Keratinocyte (primary cell): ENCODE results near the gene KLK15. TPM values are rescaled to one million over a fixed set of nuclear protein-coding genes. Genes with fewer than 3 reads are reported as not detected.

Experiments used
- DNase-seq: peaks from one replicate; pipeline ENCODE4 v3.0.0-alpha.2; 2011; ENCODE audit warnings: low read depth, missing footprints, low spot score
- FAIRE-seq: peaks from 2 replicates; lab custom pipeline; 2011; peaks lifted over from hg19 to GRCh38; lab: Jason Lieb, UNC
- H2AFZ ChIP-seq: 2 replicates; pipeline ENCODE4 v1.6.0; 2012; ENCODE audit warnings: low read length, control low read depth, inconsistent platforms; ENCODE audit not compliant: control insufficient read depth
- H3K27ac ChIP-seq: 2 replicates; pipeline ENCODE4 v1.5.1; 2011; ENCODE audit warnings: low read length; ENCODE audit not compliant: control insufficient read depth, insufficient read depth
- H3K27me3 ChIP-seq: 3 replicates; pipeline ENCODE4 v1.6.0; 2011; ENCODE audit warnings: low read length; ENCODE audit not compliant: control insufficient read depth, insufficient read depth; ENCODE audit errors: extremely low read depth
- H3K36me3 ChIP-seq, 2 experiments: 2 replicates in 1 of 2; 3 replicates in 1 of 2; pipeline ENCODE4 v1.5.1; 2011; ENCODE audit warnings: low read length in 2 of 2, mild to moderate bottlenecking in 1 of 2; ENCODE audit not compliant: control insufficient read depth in 2 of 2, insufficient read depth in 2 of 2; ENCODE audit errors: extremely low read depth in 1 of 2
- H3K4me1 ChIP-seq: 3 replicates; pipeline ENCODE4 v1.5.1; 2011; ENCODE audit warnings: low read length; ENCODE audit not compliant: control insufficient read depth, insufficient read depth; ENCODE audit errors: extremely low read depth
- H3K4me2 ChIP-seq: 3 replicates; pipeline ENCODE4 v1.6.0; 2011; ENCODE audit warnings: low read depth, low read length; ENCODE audit not compliant: control insufficient read depth, insufficient read depth; ENCODE audit errors: extremely low read depth
- H3K4me3 ChIP-seq, 3 experiments: fragments of 200-600 bp in 1 of 3; sonication (generic) in 1 of 3; 2 replicates in 2 of 3; 3 replicates in 1 of 3; pipeline ENCODE4 v1.5.1; 2011 to 2016; ENCODE audit warnings: low read length in 3 of 3, mild to moderate bottlenecking in 3 of 3, control low read depth in 2 of 3, inconsistent platforms in 1 of 3, low read depth in 1 of 3, mixed read lengths in 1 of 3, mixed run types in 1 of 3, moderate library complexity in 1 of 3; ENCODE audit not compliant: control insufficient read depth in 2 of 3, insufficient read depth in 2 of 3; ENCODE audit errors: extremely low read depth in 1 of 3
- H3K79me2 ChIP-seq: 2 replicates; pipeline ENCODE4 v1.6.0; 2012; ENCODE audit warnings: low read length; ENCODE audit not compliant: control insufficient read depth, insufficient read depth
- H3K9ac ChIP-seq: 3 replicates; pipeline ENCODE4 v1.6.0; 2011; ENCODE audit warnings: low read length; ENCODE audit not compliant: control insufficient read depth, insufficient read depth; ENCODE audit errors: extremely low read depth
- H3K9me1 ChIP-seq: 3 replicates; pipeline ENCODE4 v1.6.0; 2011; ENCODE audit warnings: low read length; ENCODE audit not compliant: control insufficient read depth, insufficient read depth; ENCODE audit errors: extremely low read depth
- H3K9me3 ChIP-seq: 2 replicates; pipeline ENCODE4 v1.5.1; 2012; ENCODE audit warnings: low read depth, low read length; ENCODE audit not compliant: control insufficient read depth
- H4K20me1 ChIP-seq: 3 replicates; pipeline ENCODE4 v1.6.0; 2011; ENCODE audit warnings: low read length; ENCODE audit not compliant: control insufficient read depth, insufficient read depth; ENCODE audit errors: extremely low read depth
- CTCF ChIP-seq, 3 experiments: IDR thresholded peaks in 1 of 3; conservative IDR thresholded peaks in 1 of 3; optimal IDR thresholded peaks in 1 of 3; 2 replicates in 2 of 3; 3 replicates in 1 of 3; pipeline versions ENCODE3 to v1.5.1; 2011; ENCODE audit warnings: low read length in 3 of 3, mild to moderate bottlenecking in 3 of 3, moderate library complexity in 2 of 3, control low read depth in 1 of 3, inconsistent platforms in 1 of 3; ENCODE audit not compliant: insufficient read depth in 2 of 3; ENCODE audit errors: extremely low read depth in 1 of 3
- EZH2 ChIP-seq: IDR thresholded peaks from one replicate; pipeline ENCODE4 v1.6.1; 2012; ENCODE audit warnings: inconsistent platforms, mild to moderate bottlenecking, low read length, moderate library complexity
- dilution Hi-C: fragments of 300-500 bp; cut with MboI; formaldehyde crosslinking; loops from one replicate; pipeline ENCODE4 v1.7.0; 2020; ENCODE audit warnings: low sequenced_read_pairs; ENCODE audit not compliant: extremely low pct_ligation_motif_present
- polyA plus RNA-seq, 5 experiments: library from polyadenylated mRNA; depleted of rRNA in 3 of 5; stranded (reverse) in 3 of 5; stranded (forward) in 1 of 5; unstranded in 1 of 5; fragments of >200 nt; gene quantifications; 1 replicate in 1 of 5; 2 replicates in 3 of 5; 3 replicates in 1 of 5; pipeline versions ENCODE4 v1.2.1 to v1.2.3, GENCODE V29; 2011 to 2012; ENCODE audit warnings: missing spikeins in 2 of 5, low read depth in 1 of 5, low replicate concordance in 1 of 5

The KLK15 gene
- polyA plus RNA-seq, 1 donor (not counting 4 experiments of a cell fraction or from before 2014, with no cell fraction given), result not detected

DNA sequence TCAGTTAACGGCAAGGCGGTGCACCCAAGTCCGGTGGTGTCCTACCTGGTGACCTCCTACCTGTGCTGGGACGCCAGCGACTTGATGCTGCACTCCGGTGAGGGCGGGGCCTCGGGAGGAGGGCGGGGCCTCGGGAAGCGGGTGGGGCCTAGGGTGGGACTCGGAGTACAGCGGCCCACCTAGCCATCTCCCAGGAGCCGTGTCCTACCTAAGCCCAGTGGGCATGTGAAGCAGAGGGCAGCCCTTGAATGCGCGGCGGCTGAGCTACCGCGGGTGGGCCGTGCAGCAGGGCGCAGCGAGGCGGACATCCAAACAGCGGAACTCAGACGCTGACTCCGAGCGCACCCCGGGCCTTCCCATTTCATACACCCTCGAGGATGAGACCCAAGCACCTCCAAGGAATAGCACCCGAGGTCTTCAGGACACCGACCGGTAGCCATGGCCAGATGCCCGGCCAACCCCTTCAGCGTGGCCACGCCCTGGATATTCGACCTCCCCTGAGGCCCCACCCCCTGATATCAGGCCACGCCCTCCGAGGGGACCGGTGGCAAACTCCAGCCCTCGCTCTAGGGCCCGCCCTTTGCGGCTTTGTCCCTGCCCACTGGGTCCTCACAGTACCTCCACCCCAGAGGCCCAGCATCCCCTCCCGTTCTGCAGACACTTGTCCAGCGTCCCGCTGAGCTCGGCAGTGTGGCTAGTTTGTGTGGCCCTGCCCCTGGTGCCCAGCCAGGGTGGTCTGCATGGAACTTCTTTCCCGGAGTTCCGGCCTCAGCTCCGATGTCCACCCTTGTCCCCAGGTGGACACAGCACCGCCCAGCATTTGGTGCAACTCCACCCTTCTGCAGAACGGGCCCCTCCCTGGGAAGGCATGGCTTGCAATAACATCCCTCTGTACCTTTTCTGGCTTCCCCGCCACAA lies 15.2 kb downstream of the KLK15 start:
- FAIRE-seq, result peak; percentile 32
- dilution Hi-C loops, result no loop called here
- Histone ChIP-seq H3K4me2 (peak overlapping the region; percentile 69), H3K4me3 (peak overlapping the region; percentile 43 to 58 (median 46)), H3K27ac (no peak overlapping the region), H3K4me1 (peaks cover 6% of the 10 kb centered on the region), H3K9me3 (no peaks in the 10 kb centered on the region), H4K20me1 (no peaks in the 10 kb centered on the region), H3K9ac (no peak overlapping the region), H3K36me3 (no peaks in the 10 kb centered on the region), H2AFZ (peak overlapping the region; percentile 85), H3K9me1 (no peaks in the 10 kb centered on the region), H3K79me2 (no peaks in the 10 kb centered on the region), H3K27me3 (peaks cover 33% of the 10 kb centered on the region)
- TF ChIP-seq CTCF (optimal IDR thresholded peaks at IDR 0.05 in 1 of 3, IDR thresholded peaks at IDR 0.05 in 1 of 3, conservative IDR thresholded peaks at IDR 0.05 in 1 of 3; ENCODE audit: extremely low read depth in 1 of 3, insufficient read depth in 2 of 3, low read length in 3 of 3), result no peak
- no peak for TF ChIP-seq EZH2
- DNase-seq, result no peak

- Histone ChIP-seq H3K27ac (no peak overlapping the region), H3K4me2 (no peak overlapping the region), H3K27me3 (peaks cover 13% of the 10 kb centered on the region), H3K9me1 (no peaks in the 10 kb centered on the region), H3K4me3 (no peak overlapping the region), H3K9ac (no peak overlapping the region), H4K20me1 (no peaks in the 10 kb centered on the region), H3K36me3 (no peaks in the 10 kb centered on the region), H3K9me3 (no peaks in the 10 kb centered on the region), H3K79me2 (no peaks in the 10 kb centered on the region), H2AFZ (no peak overlapping the region), H3K4me1 (peaks cover 6% of the 10 kb centered on the region)
- DNase-seq, result no peak
- TF ChIP-seq EZH2 (no peak), CTCF (optimal IDR thresholded peaks at IDR 0.05 in 1 of 3, IDR thresholded peaks at IDR 0.05 in 1 of 3, conservative IDR thresholded peaks at IDR 0.05 in 1 of 3; ENCODE audit: extremely low read depth in 1 of 3, insufficient read depth in 2 of 3, low read length in 3 of 3) (no peak)
- dilution Hi-C loops, result no loop called here
- no peak for FAIRE-seq
Observed at GRCh38 chr19:50815439-50815838, 17.9 kb downstream of the KLK15 start.
